HepG2 (cell line): ENCODE results near the gene FBXO33. TPM values are rescaled to one million over a fixed set of nuclear protein-coding genes. Genes with fewer than 3 reads are reported as not detected.
A peak's percentile ranks its signal among the peaks of the same experiment; 100 is the strongest.

ENCODE experiments used
- ARNTL ChIP-seq: sonication (generic); formaldehyde crosslinking; IDR thresholded peaks from 2 replicates; pipeline ENCODE4 v1.4.0; 2020; ENCODE audit warnings: mild to moderate bottlenecking, missing genetic modification reagents
- CSRNP2 ChIP-seq: sonication (generic); formaldehyde crosslinking; conservative IDR thresholded peaks from 2 replicates; pipeline ENCODE4 v1.8.0; 2022; ENCODE audit warnings: low read depth, missing genetic modification reagents
- EEA1 ChIP-seq: sonication (generic); formaldehyde crosslinking; IDR thresholded peaks from 2 replicates; pipeline ENCODE4 v1.5.1; 2020; ENCODE audit warnings: mild to moderate bottlenecking, missing genetic modification reagents, borderline replicate concordance
- FOXK1 ChIP-seq: sonication (generic); formaldehyde crosslinking; IDR thresholded peaks from 2 replicates; pipeline ENCODE4 v1.4.0; 2020; ENCODE audit warnings: low read depth, missing genetic modification reagents, borderline replicate concordance
- MIER3 ChIP-seq: IDR thresholded peaks from 2 replicates; pipeline ENCODE4 v1.6.1; 2016; ENCODE audit warnings: missing compliant biosample characterization, borderline replicate concordance
- MXI1 ChIP-seq: IDR thresholded peaks from 3 replicates; pipeline ENCODE4 v1.6.1; 2012; ENCODE audit warnings: low read depth, low read length, inconsistent platforms, borderline replicate concordance
- NONO ChIP-seq, 2 experiments: fragments of 450-650 bp in 1 of 2; sonication (generic) in 1 of 2; formaldehyde crosslinking in 1 of 2; IDR thresholded peaks in 1 of 2; conservative IDR thresholded peaks in 1 of 2; 2 replicates each; pipeline versions ENCODE4 v1.6.1 to v1.8.0; 2017 to 2022; ENCODE audit warnings: mild to moderate bottlenecking in 1 of 2, missing genetic modification reagents in 1 of 2, moderate library complexity in 1 of 2
- NRL ChIP-seq: sonication (generic); formaldehyde crosslinking; IDR thresholded peaks from 2 replicates; pipeline ENCODE4 v1.5.0; 2020; ENCODE audit warnings: missing genetic modification reagents, mild to moderate bottlenecking, moderate library complexity, borderline replicate concordance
- SKI ChIP-seq: fragments of 450-650 bp; IDR thresholded peaks from one replicate; pipeline ENCODE4 v1.6.1; 2018; ENCODE audit warnings: mild to moderate bottlenecking; ENCODE audit not compliant: partially characterized antibody
- SOX5 ChIP-seq: IDR thresholded peaks from 2 replicates; pipeline ENCODE4 v1.6.1; 2016; ENCODE audit warnings: borderline replicate concordance
- ZHX1 ChIP-seq: sonication (generic); formaldehyde crosslinking; IDR thresholded peaks from 2 replicates; pipeline ENCODE4 v1.8.1; 2022; ENCODE audit warnings: low read depth, mild to moderate bottlenecking, missing genetic modification reagents
- ZNF281 ChIP-seq: sonication (generic); formaldehyde crosslinking; IDR thresholded peaks from 2 replicates; pipeline ENCODE4 v1.4.0; 2020; ENCODE audit warnings: missing genetic modification reagents, borderline replicate concordance
- ZNF354B ChIP-seq: sonication (generic); formaldehyde crosslinking; IDR thresholded peaks from 2 replicates; pipeline ENCODE4 v1.8.0; 2022; ENCODE audit warnings: mild to moderate bottlenecking, missing genetic modification reagents
- ZNF557 ChIP-seq: sonication (generic); formaldehyde crosslinking; IDR thresholded peaks from 2 replicates; pipeline ENCODE4 v1.4.0; 2020; ENCODE audit warnings: missing genetic modification reagents
- ZNF644 ChIP-seq: IDR thresholded peaks from 2 replicates; pipeline ENCODE4 v1.6.1; 2016; ENCODE audit warnings: low read depth
- ZNF780A ChIP-seq: sonication (generic); formaldehyde crosslinking; IDR thresholded peaks from 2 replicates; pipeline ENCODE4 v1.8.0; 2022; ENCODE audit warnings: mild to moderate bottlenecking, missing genetic modification reagents, moderate library complexity
- ZNF839 ChIP-seq: sonication (generic); formaldehyde crosslinking; IDR thresholded peaks from 2 replicates; pipeline ENCODE4 v1.4.0; 2020; ENCODE audit warnings: missing genetic modification reagents, mild to moderate bottlenecking, borderline replicate concordance
- ZNF878 ChIP-seq: sonication (generic); formaldehyde crosslinking; IDR thresholded peaks from 2 replicates; pipeline ENCODE4 v1.8.1; 2023; ENCODE audit warnings: mild to moderate bottlenecking, missing genetic modification reagents, moderate library complexity
- polyA plus RNA-seq, 8 experiments: library from polyadenylated mRNA; depleted of rRNA in 3 of 8; stranded (reverse) in 7 of 8; unstranded in 1 of 8; fragments of >200 nt; fragmentation: Illumina TruSeq in 4 of 8; extraction: Trizol in 4 of 8; gene quantifications; 2 replicates each; pipeline versions ENCODE4 v1.2.1 to v1.2.3, GENCODE V29; 2011 to 2016; ENCODE audit warnings: low read depth in 4 of 8, missing spikeins in 1 of 8, mixed read lengths in 1 of 8; ENCODE audit not compliant: insufficient read depth in 1 of 8
- total RNA-seq, 5 experiments: library from RNA; depleted of rRNA; stranded (reverse); fragments of >200 nt; fragmentation: Illumina TruSeq; extraction: Trizol; gene quantifications; 2 replicates each; pipeline ENCODE4 v1.2.3, GENCODE V29; 2016; ENCODE audit warnings: low read depth in 1 of 5
- TF ChIP-seq, protein P1 (sequence below): sonication (generic); formaldehyde crosslinking; IDR thresholded peaks from 2 replicates; pipeline ENCODE4 v1.5.1; 2020; ENCODE audit warnings: mild to moderate bottlenecking, missing genetic modification reagents

The FBXO33 gene
- total and polyA plus RNA-seq, 2 of the 13 experiments (the other 11 are each of a cell fraction or from before 2014, with no cell fraction given) = 15.5 to 16.9 TPM

- TF ChIP-seq MIER3 (CRISPR knock-in tag) (no peak), NONO (IDR thresholded peaks at IDR 0.05) (no peak), NONO (CRISPR knock-in tag; conservative IDR thresholded peaks at IDR 0.05) (0 out of 2 replicates have a peak, but pooled peaks have one; percentile 31), NRL (no peak), ZNF354B (CRISPR knock-in tag) (no peak), ZNF557 (no peak), ZNF839 (no peak), FOXK1 (CRISPR knock-in tag) (peak; percentile 14; the same call in 1 of the 2 replicates), SOX5 (CRISPR knock-in tag) (no peak), CSRNP2 (CRISPR knock-in tag) (no peak), ZNF780A (CRISPR knock-in tag) (peak; percentile 55; the same call in 1 of the 2 replicates), ZHX1 (CRISPR knock-in tag) (0 out of 2 replicates have a peak, but pooled peaks have one; percentile 58), ARNTL (no peak), ZNF644 (CRISPR knock-in tag) (peak; percentile 76; the same call in 1 of the 2 replicates), ZNF878 (CRISPR knock-in tag) (0 out of 2 replicates have a peak, but pooled peaks have one; percentile 36), SKI (no peak), MXI1 (no peak), EEA1 (no peak), ZNF281 (CRISPR knock-in tag) (peak; percentile 95)
- TF ChIP-seq, protein P1, sequence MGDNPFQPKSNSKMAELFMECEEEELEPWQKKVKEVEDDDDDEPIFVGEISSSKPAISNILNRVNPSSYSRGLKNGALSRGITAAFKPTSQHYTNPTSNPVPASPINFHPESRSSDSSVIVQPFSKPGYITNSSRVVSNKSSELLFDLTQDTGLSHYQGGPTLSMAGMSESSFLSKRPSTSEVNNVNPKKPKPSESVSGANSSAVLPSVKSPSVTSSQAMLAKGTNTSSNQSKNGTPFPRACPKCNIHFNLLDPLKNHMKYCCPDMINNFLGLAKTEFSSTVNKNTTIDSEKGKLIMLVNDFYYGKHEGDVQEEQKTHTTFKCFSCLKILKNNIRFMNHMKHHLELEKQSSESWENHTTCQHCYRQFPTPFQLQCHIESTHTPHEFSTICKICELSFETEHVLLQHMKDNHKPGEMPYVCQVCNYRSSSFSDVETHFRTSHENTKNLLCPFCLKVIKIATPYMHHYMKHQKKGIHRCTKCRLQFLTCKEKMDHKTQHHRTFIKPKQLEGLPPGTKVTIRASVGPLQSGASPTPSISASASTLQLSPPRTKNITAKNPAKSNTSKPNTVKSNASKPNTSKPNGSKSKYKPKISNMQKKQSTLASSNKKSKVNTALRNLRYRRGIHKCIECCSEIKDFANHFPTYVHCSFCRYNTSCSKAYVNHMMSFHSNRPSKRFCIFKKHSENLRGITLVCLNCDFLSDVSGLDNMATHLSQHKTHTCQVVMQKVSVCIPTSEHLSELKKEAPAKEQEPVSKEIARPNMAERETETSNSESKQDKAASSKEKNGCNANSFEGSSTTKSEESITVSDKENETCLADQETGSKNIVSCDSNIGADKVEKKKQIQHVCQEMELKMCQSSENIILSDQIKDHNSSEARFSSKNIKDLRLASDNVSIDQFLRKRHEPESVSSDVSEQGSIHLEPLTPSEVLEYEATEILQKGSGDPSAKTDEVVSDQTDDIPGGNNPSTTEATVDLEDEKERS = peak; percentile 49; the same call in 1 of the 2 replicates
Observed at GRCh38 chr14:39474416-39474911, 42.2 kb upstream of the FBXO33 start (continued).
